GM18951 (cell line): Measurements from ENCODE around the gene BDH1.

ENCODE experiments used
- POLR2A ChIP-seq: IDR thresholded peaks from 4 replicates; pipeline ENCODE4 v1.6.1; 2011; ENCODE audit warnings: mild to moderate bottlenecking; ENCODE audit not compliant: insufficient read length, insufficient read depth; ENCODE audit errors: extremely low read depth
- in situ Hi-C: fragments of 300-500 bp; cut with MboI; formaldehyde crosslinking; loops from one replicate; pipeline ENCODE4 v1.12.0; 2022; ENCODE audit warnings: low sequenced_read_pairs, mixed read lengths, inconsistent platforms; ENCODE audit not compliant: unreplicated experiment

Gene BDH1

GRCh38 chr3:197550489-197550888 lies 5.3 kb downstream of the BDH1 start:
- in situ Hi-C loops: no loop called here

DNA sequence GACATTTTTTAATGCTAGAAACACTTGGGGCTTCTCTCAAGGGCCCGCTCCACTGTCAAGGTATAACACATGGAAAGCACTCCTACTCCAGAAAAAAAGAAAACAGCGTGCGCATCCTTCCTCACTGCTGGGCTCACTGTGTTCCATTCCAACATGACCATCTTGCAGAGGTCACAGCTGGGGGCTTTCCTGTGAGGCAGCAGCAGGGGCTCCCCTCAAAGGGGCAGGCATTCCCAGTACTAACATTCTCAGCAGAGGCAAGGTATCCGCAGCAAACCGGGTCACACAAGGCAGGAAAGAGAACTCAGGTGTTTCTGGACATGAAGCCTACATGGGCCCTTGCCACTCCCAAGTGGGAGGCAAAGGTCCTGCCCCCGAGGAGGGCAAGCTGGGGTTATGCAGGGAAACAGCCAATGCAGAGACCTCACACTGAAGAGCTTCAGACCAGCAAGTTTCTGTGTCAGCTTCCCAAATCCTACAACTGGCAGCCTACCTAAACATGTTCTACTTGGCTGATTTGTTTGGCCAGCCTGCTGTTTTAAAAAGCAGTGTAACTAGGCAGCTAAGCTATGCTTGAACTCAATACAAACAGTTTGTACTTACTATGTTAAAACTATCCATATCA lies 6.4 kb downstream of the BDH1 start:
- no peak for TF ChIP-seq POLR2A
- in situ Hi-C loops: no loop called here

More at GRCh38 chr3:197550489-197550888, 5.3 kb downstream of the BDH1 start:
- no peak for TF ChIP-seq POLR2A

DNA sequence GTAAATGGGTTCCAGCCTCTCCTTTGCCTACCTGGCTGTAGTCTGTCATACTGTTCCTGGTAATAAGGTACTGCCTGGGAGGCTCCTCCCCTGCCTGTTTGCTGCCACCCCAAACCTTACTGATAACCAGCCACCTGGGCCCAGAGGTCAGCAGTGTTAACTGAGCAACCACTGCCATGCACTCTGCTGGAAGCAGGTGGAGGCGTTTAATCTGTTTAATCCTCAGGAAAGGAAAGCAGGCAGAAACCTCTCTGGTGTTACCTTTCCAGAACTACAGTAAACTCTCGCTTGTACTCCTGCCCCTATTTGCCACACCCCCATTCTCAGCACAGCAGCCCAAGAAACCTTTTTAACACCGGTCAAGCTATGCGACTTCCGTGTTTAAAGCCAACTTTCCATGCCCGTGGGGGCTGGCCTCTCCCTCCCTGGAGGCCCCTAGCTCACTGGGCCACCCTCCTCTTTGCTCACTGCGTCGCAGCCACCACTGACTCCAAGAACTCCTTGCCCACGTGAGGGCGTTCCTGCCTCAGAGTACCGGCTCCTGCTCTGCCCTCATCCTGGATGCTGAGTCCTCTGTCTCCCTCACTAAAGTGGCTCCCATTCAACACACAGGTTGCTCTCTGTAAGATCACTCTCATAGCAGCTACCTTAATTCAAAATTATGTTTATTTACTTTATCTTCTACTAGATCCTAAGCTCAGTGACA lies 8.3 kb downstream of the BDH1 start:
- in situ Hi-C loops: no loop called here
- TF ChIP-seq POLR2A: no peak

DNA sequence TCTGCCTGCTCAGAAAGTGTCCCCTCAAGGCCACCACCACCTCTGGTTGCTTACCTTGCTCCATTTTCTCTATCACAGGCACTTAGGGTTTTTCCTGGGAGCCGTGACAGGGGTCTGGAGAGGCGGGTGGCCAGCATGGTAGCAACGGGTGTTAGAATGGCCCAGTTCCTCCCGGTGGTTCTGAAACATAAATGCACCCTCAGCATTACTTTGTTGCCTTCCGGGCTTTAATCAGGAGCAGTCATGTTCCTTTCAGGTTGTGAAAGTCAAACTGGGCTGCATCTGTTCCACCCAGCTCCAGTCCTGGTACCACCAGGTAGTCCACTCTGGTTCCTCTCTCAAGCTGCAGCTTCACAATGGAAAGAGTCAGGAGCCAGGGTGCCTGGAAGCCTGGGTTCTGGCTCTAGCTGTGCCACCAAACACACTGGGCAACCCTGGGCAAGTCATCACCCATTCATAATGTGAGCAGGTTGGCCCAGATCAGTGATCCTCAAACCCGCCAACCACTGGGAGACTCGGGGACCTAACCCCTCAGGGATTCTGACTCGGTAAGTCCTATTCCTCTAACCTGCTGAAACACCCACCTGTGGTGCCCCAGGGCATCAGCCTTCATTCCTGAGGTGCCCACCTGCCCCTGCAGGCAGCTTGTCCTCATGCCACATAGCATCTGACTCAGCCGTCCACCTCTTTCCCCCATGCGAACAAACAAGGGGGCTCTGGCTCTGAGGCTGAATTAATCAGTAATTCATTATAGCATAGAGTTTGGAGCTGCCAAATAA lies 9.3 kb downstream of the BDH1 start:
- TF ChIP-seq POLR2A: no peak
- in situ Hi-C loops: no loop called here

DNA sequence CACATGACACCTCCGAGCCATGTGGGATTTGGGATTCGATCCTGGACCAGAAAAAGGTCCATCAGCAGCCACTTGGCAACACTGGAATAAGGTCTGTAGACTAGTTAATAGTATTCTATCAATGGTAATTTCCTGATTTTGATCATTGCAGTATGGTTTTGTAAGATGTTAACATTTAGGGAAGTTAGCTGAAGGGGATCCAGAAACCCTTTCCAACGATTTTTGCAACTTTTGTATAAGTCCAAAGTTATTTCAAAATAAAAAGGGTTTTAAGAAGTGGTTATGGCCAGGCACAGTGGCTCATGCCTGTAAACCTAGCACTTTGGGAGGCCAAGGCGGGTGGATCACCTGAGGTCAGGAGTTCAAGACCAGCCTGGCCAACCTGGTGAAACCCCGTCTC lies 10.2 kb downstream of the BDH1 start:
- in situ Hi-C loops: no loop called here
- TF ChIP-seq POLR2A: no peak

DNA sequence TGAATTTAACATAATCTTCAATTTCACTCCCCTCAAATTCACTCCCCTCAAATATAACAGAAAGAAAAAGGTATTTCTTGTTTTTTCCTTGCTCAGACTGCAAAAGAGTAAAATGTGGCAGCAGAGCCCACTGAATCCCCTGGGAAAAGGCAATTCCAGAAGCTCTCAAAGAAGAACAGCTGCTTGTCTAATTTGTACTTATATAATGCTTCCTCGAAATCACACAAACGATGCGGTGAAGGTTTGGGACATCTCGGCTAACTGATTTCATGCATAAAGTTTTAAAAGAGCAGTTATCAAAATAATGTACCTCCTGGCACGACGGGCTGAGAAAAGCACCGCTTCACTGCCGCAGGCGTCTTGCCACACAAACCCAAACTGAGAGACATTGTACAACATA lies 10.7 kb downstream of the BDH1 start:
- no peak for TF ChIP-seq POLR2A
- in situ Hi-C loops: no loop called here

DNA sequence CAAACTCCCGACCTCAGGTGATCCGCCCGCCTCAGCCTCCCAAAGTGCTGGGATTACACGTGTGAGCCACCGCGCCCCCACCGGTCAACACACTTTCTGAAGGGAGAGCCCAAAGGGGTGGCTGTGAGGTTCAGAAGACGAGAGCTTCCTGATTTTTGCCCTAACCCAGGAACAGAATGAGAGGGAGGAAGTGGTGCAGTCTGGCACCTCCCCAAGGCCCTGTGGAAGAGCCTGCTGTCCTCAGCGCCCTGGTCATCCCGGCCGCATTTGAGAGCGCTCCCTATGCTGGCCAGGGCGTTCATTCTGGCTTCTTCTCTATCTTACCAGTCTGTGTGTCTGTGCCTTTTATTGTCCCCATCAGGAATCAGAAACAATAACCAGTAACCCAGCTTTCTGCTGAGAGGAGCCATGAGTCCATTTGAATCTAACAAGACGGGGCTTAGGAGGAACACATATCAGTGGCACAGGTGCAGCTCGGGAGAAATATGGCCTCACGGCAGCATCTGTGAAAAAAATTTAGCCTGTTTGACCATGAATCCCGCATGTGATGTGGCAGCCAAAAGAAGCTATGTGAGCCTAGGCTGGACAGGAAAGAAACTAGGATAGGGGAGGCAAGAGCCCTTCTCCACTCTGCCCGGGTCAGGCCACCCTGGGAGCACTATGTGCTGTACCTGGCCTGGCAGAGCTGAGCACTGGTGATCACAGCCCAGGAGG lies 12.9 kb downstream of the BDH1 start:
- in situ Hi-C loops: no loop called here
- TF ChIP-seq POLR2A: no peak

- in situ Hi-C loops: no loop called here
- no peak for TF ChIP-seq POLR2A
Observed at GRCh38 chr3:197541756-197542539, 13.8 kb downstream of the BDH1 start.

GRCh38 chr3:197540961-197541377 lies 14.8 kb downstream of the BDH1 start:
- no peak for TF ChIP-seq POLR2A
- in situ Hi-C loops: no loop called here

- no peak for TF ChIP-seq POLR2A
- in situ Hi-C loops: no loop called here
Observed at GRCh38 chr3:197539651-197540051, 16.1 kb downstream of the BDH1 start.

- no peak for TF ChIP-seq POLR2A
- in situ Hi-C loops: no loop called here
Observed at GRCh38 chr3:197533927-197534725, 21.6 kb downstream of the BDH1 start.

DNA sequence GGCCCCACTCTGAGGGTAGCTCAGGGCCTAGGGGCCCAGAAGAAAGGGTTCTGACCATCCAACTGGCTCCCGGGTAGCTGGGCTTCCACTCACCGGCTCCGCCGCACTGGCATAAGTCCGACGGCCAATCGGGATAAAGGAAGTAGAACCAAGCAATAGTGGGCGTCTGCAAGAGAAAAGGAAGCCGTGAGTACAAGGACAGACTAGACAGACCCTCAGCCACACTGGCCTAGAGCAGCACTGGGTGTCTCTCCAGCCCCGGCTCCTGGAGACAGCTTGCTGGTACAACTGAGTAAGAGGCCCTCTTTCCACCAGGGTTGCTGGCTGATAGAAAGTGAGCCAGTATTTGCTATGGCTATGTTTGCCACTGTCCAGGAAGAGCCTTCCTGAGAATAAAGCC lies 22.4 kb downstream of the BDH1 start:
- in situ Hi-C loops: no loop called here

More for the DNA sequence above, 22.4 kb downstream of the BDH1 start:
- no peak for TF ChIP-seq POLR2A
